ENCODE data around the gene RARS1.

DNA sequence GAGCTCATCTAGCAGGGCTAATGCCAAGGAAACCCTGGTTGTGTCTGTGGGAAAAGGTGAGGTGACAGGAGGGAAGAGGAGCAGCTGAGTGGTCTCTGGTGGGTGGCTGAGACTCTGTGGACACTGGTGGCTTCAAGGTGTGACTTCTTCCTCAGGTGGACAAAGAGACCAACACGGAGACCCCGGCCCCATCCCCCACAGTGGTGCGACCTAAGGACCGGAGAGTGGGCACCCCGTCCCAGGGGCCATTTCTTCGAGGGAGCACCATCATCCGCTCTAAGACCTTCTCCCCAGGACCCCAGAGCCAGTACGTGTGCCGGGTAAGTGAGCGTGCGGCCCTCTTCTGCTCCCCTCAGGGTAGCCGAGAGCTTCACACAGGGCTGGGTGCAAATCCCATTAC is 31.1 kb upstream of the RARS1 start:
- TF ChIP-seq FOXM1 (IDR thresholded peaks at IDR 0.05; ENCODE audit: borderline replicate concordance) = no peak
- no peak for TF ChIP-seq SUZ12 (IDR thresholded peaks at IDR 0.05)
- no peak for TF ChIP-seq NFRKB (IDR thresholded peaks at IDR 0.05)
- no peak for TF ChIP-seq HDGF (IDR thresholded peaks at IDR 0.05; ENCODE audit: borderline replicate concordance)
- TF ChIP-seq BHLHE40 (IDR thresholded peaks at IDR 0.05; ENCODE audit: borderline replicate concordance) = no peak
- no peak for TF ChIP-seq FOXK2 (IDR thresholded peaks at IDR 0.05)
- no peak for TF ChIP-seq SP1 (IDR thresholded peaks at IDR 0.05)

Data from HEK293T (cell line).